Vagina (tissue), 2 donors: ENCODE data around the gene TRPV5.

Experiments used
- POLR2A ChIP-seq, 2 donors: fragments of 450-650 bp; IDR thresholded peaks; one replicate each; pipeline ENCODE4 v1.6.1; 2017; ENCODE audit warnings: antibody characterized with exemption in 2 of 2, mild to moderate bottlenecking in 2 of 2, moderate library complexity in 2 of 2
- POLR2AphosphoS5 ChIP-seq, 2 donors: sonication (generic); formaldehyde crosslinking; IDR thresholded peaks; one replicate each; pipeline ENCODE4 v1.9.0; 2017; ENCODE audit warnings: antibody characterized with exemption in 2 of 2, mild to moderate bottlenecking in 2 of 2, low read depth in 1 of 2; ENCODE audit not compliant: insufficient read depth in 1 of 2
- TF ChIP-seq, protein P1 (sequence below), 3 experiments: fragments of 450-650 bp in 2 of 3; fragments of 200-600 bp in 1 of 3; sonication (generic) in 1 of 3; IDR thresholded peaks; one replicate each; pipeline ENCODE4 v1.5.1; 2017 to 2019; ENCODE audit warnings: antibody characterized with exemption in 3 of 3, mild to moderate bottlenecking in 2 of 3, moderate library complexity in 2 of 3

- TF ChIP-seq POLR2A (IDR thresholded peaks at IDR 0.05) (no peak), POLR2AphosphoS5 (IDR thresholded peaks at IDR 0.05; ENCODE audit: insufficient read depth in 1 of 2, low read depth in 1 of 2) (no peak)
- TF ChIP-seq, protein P1, sequence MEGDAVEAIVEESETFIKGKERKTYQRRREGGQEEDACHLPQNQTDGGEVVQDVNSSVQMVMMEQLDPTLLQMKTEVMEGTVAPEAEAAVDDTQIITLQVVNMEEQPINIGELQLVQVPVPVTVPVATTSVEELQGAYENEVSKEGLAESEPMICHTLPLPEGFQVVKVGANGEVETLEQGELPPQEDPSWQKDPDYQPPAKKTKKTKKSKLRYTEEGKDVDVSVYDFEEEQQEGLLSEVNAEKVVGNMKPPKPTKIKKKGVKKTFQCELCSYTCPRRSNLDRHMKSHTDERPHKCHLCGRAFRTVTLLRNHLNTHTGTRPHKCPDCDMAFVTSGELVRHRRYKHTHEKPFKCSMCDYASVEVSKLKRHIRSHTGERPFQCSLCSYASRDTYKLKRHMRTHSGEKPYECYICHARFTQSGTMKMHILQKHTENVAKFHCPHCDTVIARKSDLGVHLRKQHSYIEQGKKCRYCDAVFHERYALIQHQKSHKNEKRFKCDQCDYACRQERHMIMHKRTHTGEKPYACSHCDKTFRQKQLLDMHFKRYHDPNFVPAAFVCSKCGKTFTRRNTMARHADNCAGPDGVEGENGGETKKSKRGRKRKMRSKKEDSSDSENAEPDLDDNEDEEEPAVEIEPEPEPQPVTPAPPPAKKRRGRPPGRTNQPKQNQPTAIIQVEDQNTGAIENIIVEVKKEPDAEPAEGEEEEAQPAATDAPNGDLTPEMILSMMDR (IDR thresholded peaks at IDR 0.05): no peak
These were observed 26.9 kb downstream of the TRPV5 start for GRCh38 chr7:142906643-142907042.
